Peyer's patch (tissue), 4 donors: Measurements from ENCODE around the gene DCTN3.
"Not testable (repeated sequence)": the region's sequence is repeated elsewhere in the genome, so short reads cannot be mapped to it uniquely, and the experiment has no call there.

Experiments
- CTCF ChIP-seq, 6 experiments: fragments of 450-650 bp in 4 of 6; fragments of 200-600 bp in 2 of 6; sonication (generic) in 1 of 6; IDR thresholded peaks; one replicate each; pipeline ENCODE4 v1.5.1; 2017 to 2019; ENCODE audit warnings: antibody characterized with exemption in 6 of 6, mild to moderate bottlenecking in 3 of 6, moderate library complexity in 1 of 6
- POLR2A ChIP-seq, 2 donors: fragments of 450-650 bp; IDR thresholded peaks; one replicate each; pipeline ENCODE4 v1.5.1; 2017; ENCODE audit warnings: antibody characterized with exemption in 2 of 2, mild to moderate bottlenecking in 2 of 2, moderate library complexity in 2 of 2

GRCh38 chr9:34639322-34639721, 19.0 kb upstream of the DCTN3 start:
- not testable (repeated sequence) for TF ChIP-seq POLR2A, CTCF (IDR thresholded peaks at IDR 0.05)
